DMS153 (cell line): ENCODE results near the gene ZNF670.
"Not testable (repeated sequence)": the region's sequence is repeated elsewhere in the genome, so short reads cannot be mapped to it uniquely, and the experiment has no call there.

ENCODE experiments used
- DNase-seq: peaks from one replicate; lab custom pipeline; 2025; lab: John Stamatoyannopoulos, UW

Gene ZNF670

GRCh38 chr1:247043406-247043805 lies 35.2 kb downstream of the ZNF670 start:
- no peak for DNase-seq

GRCh38 chr1:247037511-247038320 lies 40.9 kb downstream of the ZNF670 start:
- no peak for DNase-seq

- not testable (repeated sequence) for DNase-seq
These were observed 46.3 kb downstream of the ZNF670 start for GRCh38 chr1:247032306-247032705.
